22Rv1 (cell line): Measurements from ENCODE around the gene TANGO2.

Experiments used
- CTCF ChIP-seq: fragments of 450-650 bp; IDR thresholded peaks from 2 replicates; pipeline ENCODE4 v1.5.1; 2017; ENCODE audit warnings: mild to moderate bottlenecking
- ZFX ChIP-seq: fragments of 450-650 bp; IDR thresholded peaks from 2 replicates; pipeline ENCODE4 v1.6.1; 2017; ENCODE audit warnings: antibody characterized with exemption, borderline replicate concordance

GRCh38 chr22:20046730-20047129 lies 25.8 kb downstream of the TANGO2 start:
- TF ChIP-seq CTCF (no peak), ZFX (no peak)
